HepG2 (cell line): Measurements from ENCODE around the gene KIRREL3. TPM values are rescaled to one million over a fixed set of nuclear protein-coding genes. Genes with fewer than 3 reads are reported as not detected.

Experiments used
- ATAC-seq: fragments of 200-7000 bp; cut with Tn5 transposase; 3 replicates; pipeline ENCODE4 v1.9.1; 2020; ENCODE audit warnings: mild to moderate bottlenecking, moderate library complexity
- BruUV-seq: library from RNA; stranded (reverse); fragments of 400-500 nt; replicated peaks from 2 replicates; lab custom pipeline; 2021; lab: Mats Ljungman, UMichigan
- CTCF ChIA-PET: fragments of 300-600 bp; formaldehyde crosslinking; extraction: SDS; loops from one replicate; lab custom pipeline; 2021; ENCODE audit warnings: low total read pairs, inconsistent platforms, low intra/inter-chr PET ratio; lab: Yijun Ruan, JAX
- POLR2A ChIA-PET: fragments of 350-600 bp; sonication (Branson Sonifier 250); formaldehyde crosslinking; loops from one replicate; lab custom pipeline; 2020; ENCODE audit warnings: antibody characterized with exemption, inconsistent platforms; lab: Yijun Ruan, JAX
- DNase-seq: peaks from one replicate; pipeline ENCODE4 v3.0.0-alpha.2; 2015; ENCODE audit warnings: low spot score
- FAIRE-seq: peaks from 3 replicates; lab custom pipeline; 2011; peaks lifted over from hg19 to GRCh38; lab: Jason Lieb, UNC
- H2AFZ ChIP-seq: one replicate; pipeline ENCODE4 v1.6.1; 2011; ENCODE audit warnings: low read length, inconsistent platforms
- H3K27ac ChIP-seq: fragments of 300-600 bp; 3 replicates; pipeline ENCODE4 v1.8.0; 2011; ENCODE audit warnings: mixed run types, mild to moderate bottlenecking, mixed read lengths, low read length, inconsistent platforms; ENCODE audit not compliant: insufficient read depth; ENCODE audit errors: extremely low read length
- H3K27me3 ChIP-seq, 2 experiments: fragments of 200-600 bp in 1 of 2; 2 replicates in 1 of 2; 3 replicates in 1 of 2; pipeline versions ENCODE4 v1.6.0 to v1.8.0; 2011; ENCODE audit warnings: low read length in 2 of 2, mild to moderate bottlenecking in 2 of 2, moderate library complexity in 2 of 2, inconsistent platforms in 1 of 2; ENCODE audit not compliant: insufficient read depth in 2 of 2, control insufficient read depth in 1 of 2
- H3K36me3 ChIP-seq, 2 experiments: fragments of 200-600 bp in 1 of 2; replicated peaks in 1 of 2; 2 replicates in 1 of 2; 3 replicates in 1 of 2; pipeline versions ENCODE4 v1.5.1 to v1.8.0; 2011; ENCODE audit warnings: low read length in 2 of 2, inconsistent platforms in 1 of 2; ENCODE audit not compliant: insufficient read depth in 2 of 2, control insufficient read depth in 1 of 2
- H3K4me1 ChIP-seq: 2 replicates; pipeline ENCODE4 v1.5.1; 2012; ENCODE audit warnings: low read length, inconsistent platforms; ENCODE audit not compliant: insufficient read depth
- H3K4me2 ChIP-seq: 2 replicates; pipeline ENCODE4 v1.6.0; 2011; ENCODE audit warnings: low read depth, low read length, inconsistent platforms
- H3K4me3 ChIP-seq, 3 experiments: fragments of 200-600 bp in 1 of 3; sonication (generic), shearing (Covaris generic) in 1 of 3; replicated peaks in 1 of 3; 2 replicates each; pipeline ENCODE4 v1.5.1; 2011 to 2016; ENCODE audit warnings: low read length in 3 of 3, inconsistent platforms in 2 of 3, low read depth in 2 of 3, mild to moderate bottlenecking in 2 of 3, control low read depth in 1 of 3, mixed read lengths in 1 of 3; ENCODE audit not compliant: insufficient read depth in 1 of 3
- H3K79me2 ChIP-seq: one replicate; pipeline ENCODE4 v1.6.1; 2011; ENCODE audit warnings: low read length, inconsistent platforms; ENCODE audit not compliant: insufficient read depth
- H3K9ac ChIP-seq: 2 replicates; pipeline ENCODE4 v1.6.0; 2011; ENCODE audit warnings: mild to moderate bottlenecking, low read depth, low read length, inconsistent platforms; ENCODE audit not compliant: insufficient read depth
- H3K9me3 ChIP-seq: 2 replicates; pipeline ENCODE4 v1.5.1; 2012; ENCODE audit warnings: mild to moderate bottlenecking, low read length
- H4K20me1 ChIP-seq: 2 replicates; pipeline ENCODE4 v1.6.0; 2011; ENCODE audit warnings: inconsistent platforms, mild to moderate bottlenecking, low read length, moderate library complexity; ENCODE audit not compliant: insufficient read depth
- HMGA1 ChIP-seq: sonication (generic); formaldehyde crosslinking; conservative IDR thresholded peaks from 2 replicates; pipeline ENCODE4 v1.4.0; 2020; ENCODE audit warnings: missing genetic modification reagents
- NR1H2 ChIP-seq: sonication (generic); formaldehyde crosslinking; IDR thresholded peaks from 2 replicates; pipeline ENCODE4 v1.8.1; 2022; ENCODE audit warnings: low read depth, missing genetic modification reagents, borderline replicate concordance
- PHF21A ChIP-seq: sonication (generic); formaldehyde crosslinking; IDR thresholded peaks from 2 replicates; pipeline ENCODE4 v1.5.0; 2020; ENCODE audit warnings: mild to moderate bottlenecking, missing genetic modification reagents
- TEAD2 ChIP-seq: sonication (generic); formaldehyde crosslinking; IDR thresholded peaks from 2 replicates; pipeline ENCODE4 v1.9.0; 2021; ENCODE audit warnings: missing genetic modification reagents
- TMF1 ChIP-seq: sonication (generic); formaldehyde crosslinking; IDR thresholded peaks from 2 replicates; pipeline ENCODE4 v1.8.1; 2022; ENCODE audit warnings: low read depth, missing genetic modification reagents
- TRIM24 ChIP-seq: sonication (generic); formaldehyde crosslinking; IDR thresholded peaks from 2 replicates; pipeline ENCODE4 v1.8.0; 2022; ENCODE audit warnings: mild to moderate bottlenecking, missing genetic modification reagents
- ZNF33A ChIP-seq: sonication (generic); formaldehyde crosslinking; IDR thresholded peaks from 2 replicates; pipeline ENCODE4 v1.5.1; 2020; ENCODE audit warnings: missing genetic modification reagents, mild to moderate bottlenecking, moderate library complexity, borderline replicate concordance
- ZNF724P ChIP-seq: sonication (generic); formaldehyde crosslinking; IDR thresholded peaks from 2 replicates; pipeline ENCODE4 v1.8.0; 2022; ENCODE audit warnings: missing genetic modification reagents, borderline replicate concordance
- ZNF768 ChIP-seq: sonication (generic); formaldehyde crosslinking; IDR thresholded peaks from 2 replicates; pipeline ENCODE4 v1.4.0; 2020; ENCODE audit warnings: missing genetic modification reagents
- ZNF879 ChIP-seq: sonication (generic); formaldehyde crosslinking; IDR thresholded peaks from 2 replicates; pipeline ENCODE4 v1.8.1; 2023; ENCODE audit warnings: missing genetic modification reagents
- WGBS: methylation state at CpG from one replicate; pipeline ENCODE4 v1.1.6; 2017; ENCODE audit warnings: low lambda C conversion rate; 5-methylcytosine and 5-hydroxymethylcytosine counted together
- in situ Hi-C: cut with HindIII; loops from 2 replicates; pipeline ENCODE4 v1.10.0; 2017; ENCODE audit warnings: low pct_unique_long_range_greater_than_20kb; ENCODE audit not compliant: extremely low pct_ligation_motif_present
- intact Hi-C: fragments of 100-400 bp; cut with micrococcal nuclease; formaldehyde crosslinking; loops from one replicate; pipeline ENCODE4 v1.10.0; 2022; ENCODE audit not compliant: unreplicated experiment
- polyA plus RNA-seq, 8 experiments: library from polyadenylated mRNA; depleted of rRNA in 3 of 8; stranded (reverse) in 7 of 8; unstranded in 1 of 8; fragments of >200 nt; fragmentation: Illumina TruSeq in 4 of 8; extraction: Trizol in 4 of 8; gene quantifications; 2 replicates each; pipeline versions ENCODE4 v1.2.1 to v1.2.3, GENCODE V29; 2011 to 2016; ENCODE audit warnings: low read depth in 4 of 8, missing spikeins in 1 of 8, mixed read lengths in 1 of 8; ENCODE audit not compliant: insufficient read depth in 1 of 8
- total RNA-seq, 5 experiments: library from RNA; depleted of rRNA; stranded (reverse); fragments of >200 nt; fragmentation: Illumina TruSeq; extraction: Trizol; gene quantifications; 2 replicates each; pipeline ENCODE4 v1.2.3, GENCODE V29; 2016; ENCODE audit warnings: low read depth in 1 of 5
- TF ChIP-seq, protein P1 (sequence below): sonication (generic); formaldehyde crosslinking; conservative IDR thresholded peaks from 2 replicates; pipeline ENCODE4 v1.8.0; 2022; ENCODE audit warnings: mild to moderate bottlenecking, moderate library complexity, missing genetic modification reagents
- TF ChIP-seq, protein P2 (sequence below): sonication (generic); formaldehyde crosslinking; IDR thresholded peaks from 2 replicates; pipeline ENCODE4 v1.5.1; 2020; ENCODE audit warnings: missing genetic modification reagents, mild to moderate bottlenecking, borderline replicate concordance

The KIRREL3 gene
- total and polyA plus RNA-seq, 2 of the 13 experiments (the other 11 are each of a cell fraction or from before 2014, with no cell fraction given): not detected

DNA sequence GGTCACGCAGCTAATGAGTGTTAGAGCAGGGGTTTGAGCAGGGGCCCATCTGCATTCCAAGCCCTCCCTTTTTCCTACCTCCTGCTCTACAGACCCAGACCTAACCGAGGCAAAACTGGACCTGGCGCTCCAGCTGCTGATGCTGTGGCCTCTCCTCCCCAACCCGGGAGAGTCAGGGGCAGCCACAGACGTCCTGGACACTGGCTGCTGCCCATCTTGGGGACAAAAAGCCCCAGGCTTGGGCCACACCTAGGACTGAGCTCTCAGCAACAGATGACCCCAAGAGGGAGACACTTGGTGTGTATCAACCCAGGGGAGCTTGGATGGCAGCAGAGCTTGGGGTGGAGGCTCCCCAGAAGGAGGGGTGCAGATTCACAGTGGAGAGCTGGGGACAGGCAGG lies 472.5 kb downstream of the KIRREL3 start:
- H3K4me2 ChIP-seq: no peak overlapping the region
- TF ChIP-seq ZNF768 (CRISPR knock-in tag): peak; percentile 23; the same call in 1 of the 2 replicates
- no peak for TF ChIP-seq TRIM24 (CRISPR knock-in tag)
- POLR2A ChIA-PET: no interaction called here
- no peaks in the 10 kb centered on the region for H3K4me1 ChIP-seq
- FAIRE-seq (no peak), ATAC-seq (no peak), DNase-seq (no peak)
- H3K36me3 ChIP-seq: no peaks in the 10 kb centered on the region
- no peaks in the 10 kb centered on the region for H4K20me1 ChIP-seq
- no peak overlapping the region for H3K9ac ChIP-seq
- CTCF ChIA-PET: no interaction called here
- no peaks in the 10 kb centered on the region for H3K9me3 ChIP-seq
- H3K27ac ChIP-seq: no peak overlapping the region
- in situ Hi-C loops (no loop called here), intact Hi-C loops (no loop called here)
- BruUV-seq: no TSS peak
- no peaks in the 10 kb centered on the region for H3K79me2 ChIP-seq
- no peak overlapping the region for H2AFZ ChIP-seq
- 3% methylated on average over 5 of the region's 5 CpGs for WGBS
- H3K27me3 ChIP-seq: peaks cover 0 to 29% of the 10 kb centered on the region in 2 experiments; a peak in 3 of 5 replicates
- no peak overlapping the region for H3K4me3 ChIP-seq

- Histone ChIP-seq H3K36me3 (no peaks in the 10 kb centered on the region), H3K27me3 (peaks cover 0 to 33% of the 10 kb centered on the region in 2 experiments; a peak in 3 of 5 replicates), H3K4me2 (no peak overlapping the region), H3K79me2 (no peaks in the 10 kb centered on the region), H4K20me1 (no peaks in the 10 kb centered on the region), H3K4me1 (no peaks in the 10 kb centered on the region), H3K9me3 (no peaks in the 10 kb centered on the region), H3K27ac (no peak overlapping the region), H3K4me3 (no peak overlapping the region), H2AFZ (no peak overlapping the region), H3K9ac (no peak overlapping the region)
- ATAC-seq (no peak), DNase-seq (no peak), FAIRE-seq (no peak)
- WGBS: 3% methylated on average over 3 of the region's 5 CpGs
- intact Hi-C loops: no loop called here
- ChIA-PET POLR2A (no interaction called here), CTCF (no interaction called here)
- BruUV-seq: no TSS peak
- in situ Hi-C loops: no loop called here
- TF ChIP-seq HMGA1: no peak
- TF ChIP-seq ZNF33A (CRISPR knock-in tag): no peak
- TF ChIP-seq, protein P1, sequence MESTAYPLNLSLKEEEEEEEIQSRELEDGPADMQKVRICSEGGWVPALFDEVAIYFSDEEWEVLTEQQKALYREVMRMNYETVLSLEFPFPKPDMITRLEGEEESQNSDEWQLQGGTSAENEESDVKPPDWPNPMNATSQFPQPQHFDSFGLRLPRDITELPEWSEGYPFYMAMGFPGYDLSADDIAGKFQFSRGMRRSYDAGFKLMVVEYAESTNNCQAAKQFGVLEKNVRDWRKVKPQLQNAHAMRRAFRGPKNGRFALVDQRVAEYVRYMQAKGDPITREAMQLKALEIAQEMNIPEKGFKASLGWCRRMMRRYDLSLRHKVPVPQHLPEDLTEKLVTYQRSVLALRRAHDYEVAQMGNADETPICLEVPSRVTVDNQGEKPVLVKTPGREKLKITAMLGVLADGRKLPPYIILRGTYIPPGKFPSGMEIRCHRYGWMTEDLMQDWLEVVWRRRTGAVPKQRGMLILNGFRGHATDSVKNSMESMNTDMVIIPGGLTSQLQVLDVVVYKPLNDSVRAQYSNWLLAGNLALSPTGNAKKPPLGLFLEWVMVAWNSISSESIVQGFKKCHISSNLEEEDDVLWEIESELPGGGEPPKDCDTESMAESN (CRISPR knock-in tag): no peak
- TF ChIP-seq ZNF879 (CRISPR knock-in tag): no peak
- no peak for TF ChIP-seq TMF1 (CRISPR knock-in tag)
- TF ChIP-seq ZNF724P (CRISPR knock-in tag): no peak
- TF ChIP-seq NR1H2 (CRISPR knock-in tag): no peak
- TF ChIP-seq PHF21A (CRISPR knock-in tag): no peak
- no peak for TF ChIP-seq TEAD2 (CRISPR knock-in tag)
- TF ChIP-seq, protein P2, sequence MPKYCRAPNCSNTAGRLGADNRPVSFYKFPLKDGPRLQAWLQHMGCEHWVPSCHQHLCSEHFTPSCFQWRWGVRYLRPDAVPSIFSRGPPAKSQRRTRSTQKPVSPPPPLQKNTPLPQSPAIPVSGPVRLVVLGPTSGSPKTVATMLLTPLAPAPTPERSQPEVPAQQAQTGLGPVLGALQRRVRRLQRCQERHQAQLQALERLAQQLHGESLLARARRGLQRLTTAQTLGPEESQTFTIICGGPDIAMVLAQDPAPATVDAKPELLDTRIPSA (CRISPR knock-in tag): no peak
Observed at GRCh38 chr11:126527651-126528050, 472.9 kb downstream of the KIRREL3 start.
